WTC11 (cell line): ENCODE measurements around the gene GRK1. TPM values are rescaled to one million over a fixed set of nuclear protein-coding genes. Genes with fewer than 3 reads are reported as not detected.

Source experiments
- ATAC-seq: fragments of 200-7000 bp; cut with Tn5 transposase; 2 replicates; pipeline ENCODE4 v1.10.0; 2021; ENCODE audit warnings: mild to moderate bottlenecking, moderate library complexity
- CTCF ChIA-PET: fragments of 300-600 bp; sonication (Branson Sonifier 250); formaldehyde crosslinking; loops from one replicate; lab custom pipeline; 2021; ENCODE audit warnings: antibody characterized with exemption; lab: Charles Lee
- POLR2A ChIA-PET: fragments of 350-600 bp; sonication (Branson Sonifier 250); formaldehyde crosslinking; loops from one replicate; lab custom pipeline; 2021; ENCODE audit warnings: antibody characterized with exemption; lab: Charles Lee
- DNase-seq: peaks from one replicate; pipeline ENCODE4 v3.0.0; 2021; ENCODE audit warnings: low spot score
- H3K27ac Mint-ChIP-seq: 2 replicates; pipeline ENCODE4 v1.8.0; 2021; ENCODE audit warnings: mixed read lengths
- H3K27me3 Mint-ChIP-seq: 2 replicates; pipeline ENCODE4 v1.8.0; 2021; ENCODE audit warnings: low read depth, mild to moderate bottlenecking, moderate library complexity, mixed read lengths
- H3K36me3 Mint-ChIP-seq: 2 replicates; pipeline ENCODE4 v1.8.0; 2021; ENCODE audit warnings: mixed read lengths
- H3K4me1 Mint-ChIP-seq: 2 replicates; pipeline ENCODE4 v1.8.0; 2022; ENCODE audit warnings: mixed read lengths
- H3K4me3 Mint-ChIP-seq: 2 replicates; pipeline ENCODE4 v1.8.0; 2021; ENCODE audit warnings: mild to moderate bottlenecking, moderate library complexity, mixed read lengths
- H3K9me3 Mint-ChIP-seq: 2 replicates; pipeline ENCODE4 v1.8.0; 2021; ENCODE audit warnings: mixed read lengths
- AFF4 ChIP-seq: sonication (generic); formaldehyde crosslinking; IDR thresholded peaks from 2 replicates; pipeline ENCODE4 v1.8.1; 2023; ENCODE audit warnings: mild to moderate bottlenecking, missing genetic modification reagents, borderline replicate concordance
- ERG ChIP-seq: fragments of 250-450 bp; sonication (Bioruptor Pico); IDR thresholded peaks from 2 replicates; pipeline ENCODE4 v1.8.0; 2021; ENCODE audit warnings: mild to moderate bottlenecking
- ESRRA ChIP-seq: sonication (generic); formaldehyde crosslinking; IDR thresholded peaks from 2 replicates; pipeline ENCODE4 v1.8.1; 2022; ENCODE audit warnings: mild to moderate bottlenecking, missing genetic modification reagents, borderline replicate concordance
- FOXJ3 ChIP-seq: sonication (generic); formaldehyde crosslinking; IDR thresholded peaks from 2 replicates; pipeline ENCODE4 v1.9.0; 2021; ENCODE audit warnings: missing genetic modification reagents, mild to moderate bottlenecking, borderline replicate concordance
- FOXP4 ChIP-seq: sonication (generic); formaldehyde crosslinking; IDR thresholded peaks from 2 replicates; pipeline ENCODE4 v1.8.0; 2022; ENCODE audit warnings: mild to moderate bottlenecking, missing genetic modification reagents
- HMGA2 ChIP-seq: fragments of 250-450 bp; sonication (Bioruptor Pico); IDR thresholded peaks from 2 replicates; pipeline ENCODE4 v1.4.0; 2021; ENCODE audit warnings: mild to moderate bottlenecking, moderate library complexity
- IRF2 ChIP-seq: sonication (generic); formaldehyde crosslinking; IDR thresholded peaks from 2 replicates; pipeline ENCODE4 v1.8.0; 2022; ENCODE audit warnings: low read depth, missing genetic modification reagents, borderline replicate concordance
- JAZF1 ChIP-seq: fragments of 250-450 bp; sonication (Bioruptor Pico); IDR thresholded peaks from 2 replicates; pipeline ENCODE4 v1.9.0; 2021; ENCODE audit warnings: moderate library complexity, mild to moderate bottlenecking, inconsistent platforms
- JUN ChIP-seq: sonication (generic); formaldehyde crosslinking; IDR thresholded peaks from 2 replicates; pipeline ENCODE4 v1.8.0; 2023; ENCODE audit warnings: mild to moderate bottlenecking, missing genetic modification reagents
- MAX ChIP-seq: sonication (generic); formaldehyde crosslinking; IDR thresholded peaks from 2 replicates; pipeline ENCODE4 v1.8.0; 2022; ENCODE audit warnings: mild to moderate bottlenecking, missing genetic modification reagents
- MXD4 ChIP-seq: fragments of 250-450 bp; sonication (Bioruptor Pico); IDR thresholded peaks from 2 replicates; pipeline ENCODE4 v1.8.0; 2021; ENCODE audit warnings: mild to moderate bottlenecking, moderate library complexity, borderline replicate concordance
- PREB ChIP-seq: sonication (generic); formaldehyde crosslinking; IDR thresholded peaks from 2 replicates; pipeline ENCODE4 v1.8.1; 2022; ENCODE audit warnings: mild to moderate bottlenecking, missing genetic modification reagents, moderate library complexity, borderline replicate concordance
- RELA ChIP-seq: sonication (generic); formaldehyde crosslinking; IDR thresholded peaks from 2 replicates; pipeline ENCODE4 v1.8.1; 2022; ENCODE audit warnings: missing genetic modification reagents, mild to moderate bottlenecking, borderline replicate concordance
- RORB ChIP-seq: fragments of 250-450 bp; sonication (Bioruptor Pico); IDR thresholded peaks from 2 replicates; pipeline ENCODE4 v1.9.0; 2021; ENCODE audit warnings: mild to moderate bottlenecking
- SMAD4 ChIP-seq: sonication (generic); formaldehyde crosslinking; IDR thresholded peaks from 2 replicates; pipeline ENCODE4 v1.8.0; 2022; ENCODE audit warnings: mild to moderate bottlenecking, missing genetic modification reagents
- SOX15 ChIP-seq: fragments of 250-450 bp; sonication (Bioruptor Pico); IDR thresholded peaks from 2 replicates; pipeline ENCODE4 v1.9.0; 2021; ENCODE audit warnings: mild to moderate bottlenecking
- ZBTB21 ChIP-seq: sonication (generic); formaldehyde crosslinking; IDR thresholded peaks from 2 replicates; pipeline ENCODE4 v1.8.1; 2023; ENCODE audit warnings: mild to moderate bottlenecking, missing genetic modification reagents, borderline replicate concordance
- ZMAT4 ChIP-seq: fragments of 250-450 bp; sonication (Bioruptor Pico); IDR thresholded peaks from 2 replicates; pipeline ENCODE4 v1.9.0; 2021; ENCODE audit warnings: mild to moderate bottlenecking
- ZNF396 ChIP-seq: fragments of 250-450 bp; sonication (Bioruptor Pico); IDR thresholded peaks from 2 replicates; pipeline ENCODE4 v1.8.0; 2021; ENCODE audit warnings: mild to moderate bottlenecking, moderate library complexity, borderline replicate concordance
- total RNA-seq: library from RNA; stranded (reverse); gene quantifications from 3 replicates; pipeline ENCODE4 v1.2.3, GENCODE V29; 2021

Gene GRK1
- total RNA-seq, 1 experiment from 2014 or later, result 0.17 TPM

- TF ChIP-seq SMAD4 (CRISPR knock-in tag), result no peak
- no peak for TF ChIP-seq ZBTB21 (CRISPR knock-in tag)
- no peak for TF ChIP-seq HMGA2 (CRISPR knock-in tag)
- TF ChIP-seq MXD4 (CRISPR knock-in tag), result no peak
Measured at GRCh38 chr13:113654175-113654560, 12.9 kb upstream of the GRK1 start (continued).

GRCh38 chr13:113654591-113655345, 12.3 kb upstream of the GRK1 start:
- TF ChIP-seq MXD4 (CRISPR knock-in tag) (no peak), AFF4 (CRISPR knock-in tag) (no peak), RELA (no peak), PREB (CRISPR knock-in tag) (no peak), JUN (no peak), SOX15 (CRISPR knock-in tag) (no peak), IRF2 (no peak), ZNF396 (no peak), SMAD4 (CRISPR knock-in tag) (no peak), RORB (CRISPR knock-in tag) (no peak), JAZF1 (CRISPR knock-in tag) (no peak), MAX (no peak), ESRRA (CRISPR knock-in tag) (no peak), ZMAT4 (CRISPR knock-in tag) (no peak), ERG (CRISPR knock-in tag) (no peak), FOXP4 (CRISPR knock-in tag) (no peak), FOXJ3 (CRISPR knock-in tag) (no peak)
- TF ChIP-seq, all 79 proteins: peak for 0
- DNase-seq, result peak; percentile 6
- Mint-ChIP-seq H3K4me3 (no peak overlapping the region), H3K36me3 (no peaks in the 10 kb centered on the region), H3K4me1 (no peaks in the 10 kb centered on the region), H3K27me3 (no peaks in the 10 kb centered on the region), H3K27ac (no peak overlapping the region), H3K9me3 (no peaks in the 10 kb centered on the region)
- ChIA-PET POLR2A (no interaction called here), CTCF (interaction anchor here (1.0 to 1.2 kb wide), 2 partner anchors 33 to 148 kb away, joined by 3 read pairs; no protein-coding TSS in a partner anchor)
- no peak for ATAC-seq
